ENCODE measurements around the gene TMPRSS2.

DNA sequence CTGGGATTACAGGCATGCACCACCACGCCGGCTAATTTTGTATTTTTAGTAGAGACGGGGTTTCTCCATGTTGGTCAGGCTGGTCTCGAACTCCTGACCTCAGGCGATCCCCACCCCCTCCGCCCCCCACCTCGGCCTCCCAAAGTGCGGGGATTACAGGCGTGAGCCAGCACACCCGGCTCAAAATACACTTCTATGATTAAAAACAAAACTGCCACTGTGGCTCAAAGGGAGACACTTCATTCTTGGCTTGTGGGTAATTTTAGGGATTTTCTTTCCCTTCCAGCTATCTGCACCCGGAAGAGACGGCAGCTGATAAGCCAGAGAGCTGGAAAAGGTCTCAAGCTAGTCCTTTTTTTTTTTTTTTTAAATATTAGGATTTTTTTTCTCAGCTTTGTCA lies 24.5 kb downstream of the TMPRSS2 start:
- TF ChIP-seq, protein P1, sequence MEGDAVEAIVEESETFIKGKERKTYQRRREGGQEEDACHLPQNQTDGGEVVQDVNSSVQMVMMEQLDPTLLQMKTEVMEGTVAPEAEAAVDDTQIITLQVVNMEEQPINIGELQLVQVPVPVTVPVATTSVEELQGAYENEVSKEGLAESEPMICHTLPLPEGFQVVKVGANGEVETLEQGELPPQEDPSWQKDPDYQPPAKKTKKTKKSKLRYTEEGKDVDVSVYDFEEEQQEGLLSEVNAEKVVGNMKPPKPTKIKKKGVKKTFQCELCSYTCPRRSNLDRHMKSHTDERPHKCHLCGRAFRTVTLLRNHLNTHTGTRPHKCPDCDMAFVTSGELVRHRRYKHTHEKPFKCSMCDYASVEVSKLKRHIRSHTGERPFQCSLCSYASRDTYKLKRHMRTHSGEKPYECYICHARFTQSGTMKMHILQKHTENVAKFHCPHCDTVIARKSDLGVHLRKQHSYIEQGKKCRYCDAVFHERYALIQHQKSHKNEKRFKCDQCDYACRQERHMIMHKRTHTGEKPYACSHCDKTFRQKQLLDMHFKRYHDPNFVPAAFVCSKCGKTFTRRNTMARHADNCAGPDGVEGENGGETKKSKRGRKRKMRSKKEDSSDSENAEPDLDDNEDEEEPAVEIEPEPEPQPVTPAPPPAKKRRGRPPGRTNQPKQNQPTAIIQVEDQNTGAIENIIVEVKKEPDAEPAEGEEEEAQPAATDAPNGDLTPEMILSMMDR (IDR thresholded peaks at IDR 0.05; ENCODE audit: low read length) = no peak
- no peak for TF ChIP-seq EZH2 (IDR thresholded peaks at IDR 0.05; ENCODE audit: borderline replicate concordance, low read length)
